ENCODE measurements around the gene YBX1. TPM values are rescaled to one million over a fixed set of nuclear protein-coding genes. Genes with fewer than 3 reads are reported as not detected.

The YBX1 gene
- total and polyA plus RNA-seq, 2 experiments from 2014 or later, result 177 to 418 TPM

GRCh38 chr1:42752284-42752683 is 70.1 kb downstream of the YBX1 start:
- Histone ChIP-seq H3K27me3 (no peaks in the 10 kb centered on the region), H3K36me3 (replicated peaks; ENCODE audit: insufficient read depth, low read depth) (no peaks in the 10 kb centered on the region), H4K20me1 (ENCODE audit: insufficient read depth, poor library complexity, severe bottlenecking) (no peaks in the 10 kb centered on the region), H3K4me1 (ENCODE audit: insufficient read depth) (no peaks in the 10 kb centered on the region), H3K79me2 (no peaks in the 10 kb centered on the region), H3K9me3 (ENCODE audit: low read depth) (no peaks in the 10 kb centered on the region), H3K27ac (no peak overlapping the region), H3K9me2 (replicated peaks; ENCODE audit: insufficient read depth) (no peaks in the 10 kb centered on the region), H3K4me2 (no peak overlapping the region), H2AFZ (no peak overlapping the region), H3K4me3 (no peak overlapping the region)
- 98% methylated on average over 6 of the region's 6 CpGs for WGBS (ENCODE audit: low lambda C conversion rate, missing lambda C conversion rate)
- DNase-seq (ENCODE audit: low spot score), result no peak
- TF ChIP-seq EZH2phosphoT487 (IDR thresholded peaks at IDR 0.05; ENCODE audit: low read depth, severe bottlenecking, unreplicated experiment) (no peak), CTCF (IDR thresholded peaks at IDR 0.05; ENCODE audit: poor library complexity) (no peak), EZH2 (IDR thresholded peaks at IDR 0.05; ENCODE audit: borderline replicate concordance) (no peak)

DNA sequence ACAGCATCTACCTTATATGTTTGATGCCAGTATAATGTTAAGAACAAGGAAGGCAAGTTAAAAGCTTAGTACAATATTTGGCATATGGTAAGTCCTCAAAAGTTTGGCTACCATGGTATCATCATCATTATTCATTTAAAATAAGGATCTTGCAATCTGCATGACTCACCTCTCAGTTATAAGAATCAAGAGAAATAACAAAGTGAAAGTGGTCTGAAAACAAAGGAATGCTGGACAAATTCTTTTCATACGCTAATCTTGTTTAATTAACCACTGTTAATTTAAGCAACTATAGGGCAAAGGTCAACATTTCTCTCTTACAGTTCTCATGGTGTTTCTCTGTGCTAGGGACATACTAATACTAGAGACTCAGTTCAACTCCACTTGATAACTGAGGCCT is 70.9 kb downstream of the YBX1 start:
- no peaks in the 10 kb centered on the region for H3K27me3 ChIP-seq
- H3K4me2 ChIP-seq, result no peak overlapping the region
- no peaks in the 10 kb centered on the region for H4K20me1 ChIP-seq (ENCODE audit: insufficient read depth, poor library complexity, severe bottlenecking)
- DNase-seq (ENCODE audit: low spot score), result no peak
- no peaks in the 10 kb centered on the region for H3K79me2 ChIP-seq
- no peak overlapping the region for H2AFZ ChIP-seq
- 71% methylated on average over 1 of the region's 1 CpG for WGBS (ENCODE audit: low lambda C conversion rate, missing lambda C conversion rate)
- no peak overlapping the region for H3K4me3 ChIP-seq
- no peaks in the 10 kb centered on the region for H3K36me3 ChIP-seq (replicated peaks; ENCODE audit: insufficient read depth, low read depth)
- TF ChIP-seq EZH2phosphoT487 (IDR thresholded peaks at IDR 0.05; ENCODE audit: low read depth, severe bottlenecking, unreplicated experiment), result no peak
- TF ChIP-seq EZH2 (IDR thresholded peaks at IDR 0.05; ENCODE audit: borderline replicate concordance), result no peak
- TF ChIP-seq CTCF (IDR thresholded peaks at IDR 0.05; ENCODE audit: poor library complexity), result no peak
- H3K4me1 ChIP-seq (ENCODE audit: insufficient read depth), result no peaks in the 10 kb centered on the region
- no peak overlapping the region for H3K27ac ChIP-seq
- H3K9me3 ChIP-seq (ENCODE audit: low read depth), result no peaks in the 10 kb centered on the region
- no peaks in the 10 kb centered on the region for H3K9me2 ChIP-seq (replicated peaks; ENCODE audit: insufficient read depth)

Other genes starting within 250 kb of the YBX1 start
- gene ZMYND12, start 226.4 kb upstream of the YBX1 start, total RNA-seq, result 0.12 and 0.57 TPM in 2 replicates
- 0.74 and 0.87 TPM in 2 replicates for gene ZMYND12, start 226.4 kb upstream of the YBX1 start, polyA plus RNA-seq
- 79.0 and 86.3 TPM in 2 replicates for gene PPCS, start 225.9 kb upstream of the YBX1 start, total RNA-seq
- 90.1 and 98.6 TPM in 2 replicates for gene PPCS, start 225.9 kb upstream of the YBX1 start, polyA plus RNA-seq
- 1.8 and 12.9 TPM in 2 replicates for gene CCDC30, start 219.1 kb upstream of the YBX1 start, total RNA-seq
- gene CCDC30, start 219.1 kb upstream of the YBX1 start, polyA plus RNA-seq, result 1.9 and 2.6 TPM in 2 replicates
- 35.6 and 36.4 TPM in 2 replicates for gene PPIH, start 24.0 kb upstream of the YBX1 start, total RNA-seq
- 26.1 and 30.7 TPM in 2 replicates for gene PPIH, start 24.0 kb upstream of the YBX1 start, polyA plus RNA-seq
- gene CLDN19, start 57.8 kb downstream of the YBX1 start, total RNA-seq, result 2.5 and 6.9 TPM in 2 replicates
- 3.8 and 4.5 TPM in 2 replicates for gene CLDN19, start 57.8 kb downstream of the YBX1 start, polyA plus RNA-seq
- 94.6 and 102 TPM in 2 replicates for gene P3H1, start 84.6 kb downstream of the YBX1 start, total RNA-seq
- 192 and 201 TPM in 2 replicates for gene P3H1, start 84.6 kb downstream of the YBX1 start, polyA plus RNA-seq
- 5.7 and 12.6 TPM in 2 replicates for gene C1orf50, start 84.8 kb downstream of the YBX1 start, total RNA-seq
- 11.9 and 15.2 TPM in 2 replicates for gene C1orf50, start 84.8 kb downstream of the YBX1 start, polyA plus RNA-seq
- 0.32 and 0.40 TPM in 2 replicates for gene TMEM269, start 102.6 kb downstream of the YBX1 start, total RNA-seq
- 0.12 TPM in 1 of 2 replicates, not detected in the other for gene TMEM269, start 102.6 kb downstream of the YBX1 start, polyA plus RNA-seq
- 17.5 and 20.4 TPM in 2 replicates for gene ERMAP, start 134.7 kb downstream of the YBX1 start, total RNA-seq
- gene ERMAP, start 134.7 kb downstream of the YBX1 start, polyA plus RNA-seq, result 6.2 and 6.5 TPM in 2 replicates
- 38.0 and 49.6 TPM in 2 replicates for gene SVBP, start 135.0 kb downstream of the YBX1 start, total RNA-seq
- 50.6 and 56.8 TPM in 2 replicates for gene SVBP, start 135.0 kb downstream of the YBX1 start, polyA plus RNA-seq
- 8.6 and 13.2 TPM in 2 replicates for gene ZNF691, start 164.2 kb downstream of the YBX1 start, total RNA-seq
- gene ZNF691, start 164.2 kb downstream of the YBX1 start, polyA plus RNA-seq, result 6.9 and 8.7 TPM in 2 replicates

All from hepatocyte (in vitro differentiated cells).